ENCODE results near the gene TTLL8. TPM values are rescaled to one million over a fixed set of nuclear protein-coding genes. Genes with fewer than 3 reads are reported as not detected.
"Not testable (repeated sequence)": the region's sequence is repeated elsewhere in the genome, so short reads cannot be mapped to it uniquely, and the experiment has no call there.

Gene TTLL8
- polyA plus RNA-seq, 2 of the 4 experiments (the other 2 are of a cell fraction): not detected

DNA sequence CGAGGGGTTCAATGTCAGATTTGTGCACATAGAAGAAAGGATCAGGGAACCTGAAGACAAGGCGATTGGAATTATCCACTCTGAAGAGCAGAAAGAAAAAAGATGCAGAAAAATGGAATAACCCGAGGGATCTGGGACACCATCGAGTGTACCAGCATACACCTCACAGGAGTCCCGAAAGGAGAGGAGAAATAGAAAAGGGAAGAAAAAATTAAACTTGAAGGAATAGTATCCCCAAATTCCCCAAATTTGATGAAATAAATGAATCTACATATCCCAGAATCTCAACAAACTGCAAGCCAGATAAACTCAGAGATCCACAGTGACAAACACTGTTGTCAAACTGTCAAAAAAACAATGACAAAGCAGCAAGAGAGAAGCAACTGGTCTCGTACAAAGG is 66.9 kb downstream of the TTLL8 start:
- no peak for DNase-seq (ENCODE audit: low read depth in 1 of 2, low spot score in 1 of 2)
- WGBS (ENCODE audit: missing lambda C conversion rate): 53% methylated on average over 6 of the region's 6 CpGs
- no peak for ATAC-seq
- TF ChIP-seq FOSL2 (IDR thresholded peaks at IDR 0.05) (no peak), FOSL2 (CRISPR knock-in tag; IDR thresholded peaks at IDR 0.05) (no peak), EHF (CRISPR knock-in tag; IDR thresholded peaks at IDR 0.05) (no peak), ZFP36 (IDR thresholded peaks at IDR 0.05; ENCODE audit: borderline replicate concordance, partially characterized antibody) (no peak), JUN (IDR thresholded peaks at IDR 0.05) (no peak), ZSCAN20 (CRISPR knock-in tag; IDR thresholded peaks at IDR 0.05) (no peak), EP300 (IDR thresholded peaks at IDR 0.05) (no peak), NFE2L2 (conservative IDR thresholded peaks at IDR 0.05; ENCODE audit: low read length) (no peak)
- TF ChIP-seq, protein P1, sequence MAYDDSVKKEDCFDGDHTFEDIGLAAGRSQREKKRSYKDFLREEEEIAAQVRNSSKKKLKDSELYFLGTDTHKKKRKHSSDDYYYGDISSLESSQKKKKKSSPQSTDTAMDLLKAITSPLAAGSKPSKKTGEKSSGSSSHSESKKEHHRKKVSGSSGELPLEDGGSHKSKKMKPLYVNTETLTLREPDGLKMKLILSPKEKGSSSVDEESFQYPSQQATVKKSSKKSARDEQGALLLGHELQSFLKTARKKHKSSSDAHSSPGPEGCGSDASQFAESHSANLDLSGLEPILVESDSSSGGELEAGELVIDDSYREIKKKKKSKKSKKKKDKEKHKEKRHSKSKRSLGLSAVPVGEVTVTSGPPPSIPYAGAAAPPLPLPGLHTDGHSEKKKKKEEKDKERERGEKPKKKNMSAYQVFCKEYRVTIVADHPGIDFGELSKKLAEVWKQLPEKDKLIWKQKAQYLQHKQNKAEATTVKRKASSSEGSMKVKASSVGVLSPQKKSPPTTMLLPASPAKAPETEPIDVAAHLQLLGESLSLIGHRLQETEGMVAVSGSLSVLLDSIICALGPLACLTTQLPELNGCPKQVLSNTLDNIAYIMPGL (CRISPR knock-in tag; IDR thresholded peaks at IDR 0.05; ENCODE audit: borderline replicate concordance): no peak
- CTCF ChIA-PET: interaction anchor here (1.1 to 6.5 kb wide), 2 partner anchors 12 to 39 kb away, joined by 5 to 39 read pairs; no protein-coding TSS in a partner anchor
- no peak overlapping the region for H3K4me3 ChIP-seq
- peaks cover 22% of the 10 kb centered on the region; the same call in 2 of the 3 replicates for H3K9me3 ChIP-seq
- no peak overlapping the region for H3K4me2 ChIP-seq
- H3K4me1 ChIP-seq: no peaks in the 10 kb centered on the region
- POLR2A ChIA-PET: no interaction called here
- H3K27ac ChIP-seq: no peak overlapping the region
- no peak for FAIRE-seq

DNA sequence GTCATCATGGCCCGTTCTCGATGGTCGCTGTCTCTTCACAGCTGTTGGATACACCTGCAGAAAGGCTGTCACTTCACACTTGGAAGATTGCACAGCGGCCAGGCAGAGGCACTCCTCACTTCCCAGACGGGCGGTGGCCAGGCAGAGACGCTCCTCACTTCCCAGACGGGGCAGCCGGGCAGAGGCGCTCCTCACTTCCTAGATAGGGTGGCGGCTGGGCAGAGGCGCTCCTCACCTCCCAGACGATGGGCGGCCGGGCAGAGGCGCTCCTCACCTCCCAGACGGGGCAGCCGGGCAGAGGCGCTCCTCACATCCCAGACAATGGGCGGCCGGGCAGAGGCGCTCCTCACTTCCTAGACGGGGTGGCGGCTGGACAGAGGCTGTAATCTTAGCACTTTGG is 68.3 kb downstream of the TTLL8 start:
- H3K27ac ChIP-seq; ATAC-seq; CTCF ChIA-PET; H3K4me1 ChIP-seq; DNase-seq (ENCODE audit: low read depth in 1 of 2, low spot score in 1 of 2); FAIRE-seq; POLR2A ChIA-PET; H3K4me2 ChIP-seq; H3K4me3 ChIP-seq: not testable (repeated sequence)
- WGBS (ENCODE audit: missing lambda C conversion rate): 78% methylated on average over 4 of the region's 24 CpGs
- peaks cover 26% of the 10 kb centered on the region; the same call in 2 of the 3 replicates for H3K9me3 ChIP-seq

DNA sequence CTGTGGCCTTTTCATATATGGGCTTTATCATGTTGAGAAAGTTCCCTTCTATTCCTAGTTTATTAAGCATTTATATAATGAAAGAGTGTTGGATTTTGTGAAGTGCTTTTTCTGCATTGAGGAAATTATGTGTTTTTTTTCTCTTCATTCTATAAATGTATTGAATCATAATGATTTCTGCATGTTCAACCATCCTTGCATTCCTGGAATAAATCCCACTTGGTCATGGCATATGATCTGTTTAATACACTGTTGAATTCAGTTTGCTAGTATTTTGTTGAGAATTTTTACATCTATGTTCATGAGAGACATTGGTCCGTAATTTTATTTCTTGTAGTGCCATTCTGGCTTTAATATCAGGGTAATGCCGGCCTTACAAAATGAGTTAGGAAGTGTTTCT is 71.8 kb downstream of the TTLL8 start:
- 62% methylated on average over 2 of the region's 2 CpGs for WGBS (ENCODE audit: missing lambda C conversion rate)
- TF ChIP-seq CBX8 (IDR thresholded peaks at IDR 0.05) (no peak), MAFK (IDR thresholded peaks at IDR 0.05; ENCODE audit: partially characterized antibody) (no peak), HOXB13 (CRISPR knock-in tag; IDR thresholded peaks at IDR 0.05; ENCODE audit: low read depth) (no peak)
- ChIA-PET CTCF (no interaction called here), POLR2A (no interaction called here)
- H3K4me1 ChIP-seq: no peaks in the 10 kb centered on the region
- ATAC-seq (no peak), DNase-seq (ENCODE audit: low read depth in 1 of 2, low spot score in 1 of 2) (no peak), FAIRE-seq (no peak)
- peaks cover 25% of the 10 kb centered on the region; the same call in 2 of the 3 replicates for H3K9me3 ChIP-seq
- no peak overlapping the region for H3K4me2 ChIP-seq
- no peak overlapping the region for H3K4me3 ChIP-seq
- no peak overlapping the region for H3K27ac ChIP-seq

DNA sequence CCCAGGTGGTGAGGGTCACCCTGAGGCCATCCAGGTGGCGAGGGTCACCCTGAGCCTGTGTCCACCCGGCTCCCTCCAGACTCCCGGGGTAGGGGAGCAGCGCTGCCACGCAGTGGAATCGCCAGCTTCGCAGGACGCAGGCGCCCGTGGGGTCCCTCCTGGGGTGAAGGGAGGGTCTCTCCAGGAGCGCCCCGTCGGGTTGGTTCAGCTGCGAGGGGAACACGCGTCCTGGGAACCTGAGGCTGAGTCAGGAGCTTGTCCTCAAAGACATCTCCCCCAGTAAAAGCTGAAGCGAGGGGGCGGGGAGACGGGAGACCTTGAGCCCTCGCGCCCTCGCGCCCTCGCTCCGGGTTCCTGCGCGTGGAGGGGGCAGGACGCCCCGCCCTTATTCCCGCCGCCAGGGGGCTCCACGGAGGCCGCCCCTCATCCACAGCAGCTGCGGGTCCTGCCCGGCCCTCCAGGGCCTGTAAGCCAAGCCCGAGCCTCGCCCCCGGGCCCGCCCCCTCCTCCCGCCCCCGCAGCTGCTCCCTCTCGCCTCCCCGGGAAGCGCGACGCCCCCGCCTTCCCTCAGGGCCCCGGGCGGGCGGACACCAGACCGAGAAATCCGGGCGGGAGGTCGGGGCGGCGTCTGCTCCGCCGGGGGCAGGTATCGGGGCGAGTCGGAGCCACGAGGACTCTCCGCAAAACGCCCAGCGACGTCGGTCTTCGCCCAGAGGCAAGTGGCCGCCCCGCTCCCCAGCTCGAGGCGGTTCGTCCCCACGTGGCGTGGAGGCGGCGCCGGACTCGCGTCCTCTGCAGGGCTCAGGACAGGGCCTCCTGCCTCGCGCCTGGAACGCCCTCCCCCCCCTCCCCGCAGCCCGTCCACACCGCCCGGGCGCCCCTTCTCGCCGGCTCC is 74.7 kb downstream of the TTLL8 start:
- ATAC-seq: peak in 1 of 2 experiments; percentile 69; a peak in 4 of 6 replicates
- 75% methylated on average over 19 of the region's 90 CpGs for WGBS (ENCODE audit: missing lambda C conversion rate)
- H3K27ac ChIP-seq: peak overlapping the region; percentile 30 to 71; a peak in 3 of 6 replicates
- CTCF ChIA-PET: interaction anchor here (1.1 to 2.6 kb wide), 6 partner anchors 10 to 47 kb away, joined by 3 to 13 read pairs (median 4); no protein-coding TSS in a partner anchor
- POLR2A ChIA-PET: interaction anchor here (0.7 kb wide), 1 partner anchor 13 kb away, joined by 3 read pairs; no protein-coding TSS in a partner anchor
- H3K4me2 ChIP-seq: peak overlapping the region; percentile 67
- TF ChIP-seq, protein P2, sequence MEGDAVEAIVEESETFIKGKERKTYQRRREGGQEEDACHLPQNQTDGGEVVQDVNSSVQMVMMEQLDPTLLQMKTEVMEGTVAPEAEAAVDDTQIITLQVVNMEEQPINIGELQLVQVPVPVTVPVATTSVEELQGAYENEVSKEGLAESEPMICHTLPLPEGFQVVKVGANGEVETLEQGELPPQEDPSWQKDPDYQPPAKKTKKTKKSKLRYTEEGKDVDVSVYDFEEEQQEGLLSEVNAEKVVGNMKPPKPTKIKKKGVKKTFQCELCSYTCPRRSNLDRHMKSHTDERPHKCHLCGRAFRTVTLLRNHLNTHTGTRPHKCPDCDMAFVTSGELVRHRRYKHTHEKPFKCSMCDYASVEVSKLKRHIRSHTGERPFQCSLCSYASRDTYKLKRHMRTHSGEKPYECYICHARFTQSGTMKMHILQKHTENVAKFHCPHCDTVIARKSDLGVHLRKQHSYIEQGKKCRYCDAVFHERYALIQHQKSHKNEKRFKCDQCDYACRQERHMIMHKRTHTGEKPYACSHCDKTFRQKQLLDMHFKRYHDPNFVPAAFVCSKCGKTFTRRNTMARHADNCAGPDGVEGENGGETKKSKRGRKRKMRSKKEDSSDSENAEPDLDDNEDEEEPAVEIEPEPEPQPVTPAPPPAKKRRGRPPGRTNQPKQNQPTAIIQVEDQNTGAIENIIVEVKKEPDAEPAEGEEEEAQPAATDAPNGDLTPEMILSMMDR (IDR thresholded peaks at IDR 0.05): peak; percentile 18; the same call in 2 of the 3 replicates
- TF ChIP-seq TP53 (CRISPR knock-in tag; IDR thresholded peaks at IDR 0.05) (no peak), ZC3H11A (IDR thresholded peaks at IDR 0.05) (no peak), PHF8 (IDR thresholded peaks at IDR 0.05; ENCODE audit: borderline replicate concordance, low read depth) (no peak), KDM5A (IDR thresholded peaks at IDR 0.05) (no peak)
- H3K9me3 ChIP-seq: peaks cover 26% of the 10 kb centered on the region
- peak overlapping the region; percentile 29 for H3K4me3 ChIP-seq
- no peak for DNase-seq (ENCODE audit: low read depth in 1 of 2, low spot score in 1 of 2)
- FAIRE-seq: no peak
- no peaks in the 10 kb centered on the region for H3K4me1 ChIP-seq

All from A549 (cell line).